Ascending aorta (tissue), 2 donors: ENCODE measurements around the gene FAM131C. TPM values are rescaled to one million over a fixed set of nuclear protein-coding genes. Genes with fewer than 3 reads are reported as not detected.

Source experiments
- DNase-seq, 2 donors: peaks; one replicate each; pipeline ENCODE4 v3.0.0-alpha.2; 2019; ENCODE audit warnings: low spot score in 2 of 2
- H3K27ac ChIP-seq, 2 donors: fragments of 200-600 bp; sonication (generic); one replicate each; pipeline ENCODE4 v1.5.1; 2016 to 2017; ENCODE audit warnings: mild to moderate bottlenecking in 1 of 2
- H3K27me3 ChIP-seq: fragments of 200-600 bp; sonication (generic); one replicate; pipeline ENCODE4 v1.5.1; 2017
- H3K36me3 ChIP-seq, 2 donors: fragments of 200-600 bp; sonication (generic); one replicate each; pipeline ENCODE4 v1.5.1; 2016
- H3K4me1 ChIP-seq, 2 donors: fragments of 200-600 bp; sonication (generic); one replicate each; pipeline ENCODE4 v1.5.1; 2016 to 2017; ENCODE audit warnings: mild to moderate bottlenecking in 1 of 2
- H3K4me3 ChIP-seq, 2 donors: fragments of 200-600 bp; sonication (generic); one replicate each; pipeline ENCODE4 v1.5.1; 2016 to 2017; ENCODE audit warnings: mild to moderate bottlenecking in 1 of 2
- H3K9me3 ChIP-seq, 2 donors: fragments of 200-600 bp; sonication (generic); one replicate each; pipeline ENCODE4 v1.5.1; 2016
- CTCF ChIP-seq, 3 experiments: fragments of 200-600 bp in 2 of 3; fragments of 450-650 bp in 1 of 3; sonication (generic) in 2 of 3; IDR thresholded peaks; one replicate each; pipeline ENCODE4 v1.5.1; 2016 to 2019; ENCODE audit warnings: antibody characterized with exemption in 3 of 3, mild to moderate bottlenecking in 1 of 3, moderate library complexity in 1 of 3
- intact Hi-C: fragments of 100-400 bp; cut with DNase I; formaldehyde crosslinking; loops from one replicate; pipeline ENCODE4 v1.15.1; 2023
- total RNA-seq: library from RNA; depleted of rRNA; stranded (reverse); fragments of >200 nt; gene quantifications from one replicate; pipeline ENCODE4 v1.1.0, GENCODE V29; 2016

The FAM131C gene
- total RNA-seq, 1 donor from 2014 or later, result 0.21 TPM

GRCh38 chr1:16092097-16092922 is 18.9 kb upstream of the FAM131C start:
- intact Hi-C loops, result no loop called here
- no peak overlapping the region for H3K4me3 ChIP-seq
- no peaks in the 10 kb centered on the region for H3K4me1 ChIP-seq
- no peak overlapping the region for H3K27ac ChIP-seq
- H3K36me3 ChIP-seq, result no peaks in the 10 kb centered on the region
- no peak for TF ChIP-seq CTCF (IDR thresholded peaks at IDR 0.05)
- no peaks in the 10 kb centered on the region for H3K9me3 ChIP-seq
- no peaks in the 10 kb centered on the region for H3K27me3 ChIP-seq
- no peak for DNase-seq

DNA sequence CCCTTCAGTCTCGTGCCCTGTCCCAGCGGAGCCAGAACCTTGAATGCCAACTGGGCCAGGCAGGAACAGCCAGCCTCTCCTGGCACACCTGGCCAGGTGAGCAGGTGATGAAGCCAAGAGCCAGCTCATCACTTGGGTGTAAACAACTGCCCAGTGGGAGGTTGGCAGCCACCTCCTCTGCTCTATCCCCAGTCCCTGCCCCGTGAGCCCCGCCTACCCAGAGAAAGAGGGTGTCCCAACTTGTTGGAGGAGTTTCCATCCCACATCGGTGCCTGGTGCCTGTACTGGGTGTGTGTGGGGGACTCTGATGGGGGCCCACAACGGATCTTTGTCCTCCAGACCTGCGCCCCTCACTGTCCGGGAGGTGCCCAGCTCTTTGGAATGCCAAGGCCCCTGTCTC is 17.8 kb upstream of the FAM131C start:
- Histone ChIP-seq H3K36me3 (no peaks in the 10 kb centered on the region), H3K27ac (no peak overlapping the region), H3K27me3 (no peaks in the 10 kb centered on the region), H3K9me3 (no peaks in the 10 kb centered on the region), H3K4me3 (no peak overlapping the region), H3K4me1 (no peaks in the 10 kb centered on the region)
- intact Hi-C loops, result no loop called here
- no peak for TF ChIP-seq CTCF (IDR thresholded peaks at IDR 0.05)
- DNase-seq, result no peak

GRCh38 chr1:16090076-16090826 is 16.8 kb upstream of the FAM131C start:
- TF ChIP-seq CTCF (IDR thresholded peaks at IDR 0.05), result no peak
- Histone ChIP-seq H3K4me1 (no peaks in the 10 kb centered on the region), H3K27ac (no peak overlapping the region), H3K4me3 (no peak overlapping the region), H3K36me3 (no peaks in the 10 kb centered on the region), H3K27me3 (no peaks in the 10 kb centered on the region), H3K9me3 (no peaks in the 10 kb centered on the region)
- intact Hi-C loops, result no loop called here
- DNase-seq, result no peak

GRCh38 chr1:16088996-16089395 is 15.5 kb upstream of the FAM131C start:
- H3K4me3 ChIP-seq, result no peak overlapping the region
- H3K36me3 ChIP-seq, result no peaks in the 10 kb centered on the region
- TF ChIP-seq CTCF (IDR thresholded peaks at IDR 0.05), result no peak
- no peak for DNase-seq
- no peaks in the 10 kb centered on the region for H3K9me3 ChIP-seq
- H3K27me3 ChIP-seq, result no peaks in the 10 kb centered on the region
- intact Hi-C loops, result no loop called here
- no peak overlapping the region for H3K27ac ChIP-seq
- no peaks in the 10 kb centered on the region for H3K4me1 ChIP-seq

- DNase-seq, result no peak
These were observed 15.0 kb upstream of the FAM131C start for GRCh38 chr1:16088351-16088911.

More at GRCh38 chr1:16088351-16088911, 15.0 kb upstream of the FAM131C start:
- intact Hi-C loops, result no loop called here
- no peak overlapping the region for H3K27ac ChIP-seq
- no peaks in the 10 kb centered on the region for H3K9me3 ChIP-seq
- no peaks in the 10 kb centered on the region for H3K36me3 ChIP-seq
- H3K4me3 ChIP-seq, result no peak overlapping the region
- no peaks in the 10 kb centered on the region for H3K4me1 ChIP-seq
- no peaks in the 10 kb centered on the region for H3K27me3 ChIP-seq
- no peak for TF ChIP-seq CTCF (IDR thresholded peaks at IDR 0.05)
